ENCODE data around the gene CNDP2.

GRCh38 chr18:74530584-74530862 lies 34.4 kb downstream of the CNDP2 start:
- TF ChIP-seq ISL1 (CRISPR knock-in tag; IDR thresholded peaks at IDR 0.05) (no peak), ZNF565 (CRISPR knock-in tag; conservative IDR thresholded peaks at IDR 0.05; ENCODE audit: low read depth) (no peak), PATZ1 (CRISPR knock-in tag; IDR thresholded peaks at IDR 0.05; ENCODE audit: borderline replicate concordance) (no peak), CREB5 (CRISPR knock-in tag; IDR thresholded peaks at IDR 0.05; ENCODE audit: low read depth) (no peak)

Data from SK-N-SH treated with all-trans-retinoic acid at 6 μM for 48 hours (cell line).